ENCODE data around the gene JPH3.

JPH3 gene

DNA sequence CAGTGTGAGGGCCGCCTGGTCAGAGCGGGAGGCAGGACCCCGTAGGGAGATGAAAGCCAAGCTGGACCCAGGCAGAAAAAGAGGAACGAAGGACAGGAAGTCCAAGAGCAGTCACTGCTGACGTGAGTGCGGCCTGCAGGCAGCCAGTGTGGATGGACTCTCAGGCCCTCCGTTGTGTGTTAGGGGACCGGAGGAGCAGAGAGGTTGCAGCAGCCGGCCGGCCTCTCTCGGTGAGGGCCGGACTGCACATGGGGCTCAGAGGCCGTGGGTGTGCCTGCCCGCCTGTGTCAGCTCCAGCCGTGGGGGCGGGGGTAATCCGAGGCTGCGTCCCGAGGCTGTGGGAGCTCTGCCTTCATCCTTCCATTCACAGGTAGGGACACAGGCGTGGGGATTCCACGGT lies 67.4 kb downstream of the JPH3 start:
- H4K20me1 ChIP-seq (ENCODE audit: control insufficient read depth, insufficient read depth, low read depth, low read length) = no peaks in the 10 kb centered on the region
- H3K27ac ChIP-seq (ENCODE audit: low read depth, low read length) = no peak overlapping the region
- no peaks in the 10 kb centered on the region for H3K27me3 ChIP-seq (ENCODE audit: control insufficient read depth, low read length)
- no peaks in the 10 kb centered on the region for H3K9me3 ChIP-seq (ENCODE audit: control insufficient read depth, insufficient read depth, low read length)
- no peaks in the 10 kb centered on the region for H3K9me2 ChIP-seq (replicated peaks; ENCODE audit: control insufficient read depth, low read length)
- no peak overlapping the region for H3K4me2 ChIP-seq (ENCODE audit: low read length)
- H3K4me1 ChIP-seq (ENCODE audit: control insufficient read depth, low read length) = peaks cover 4% of the 10 kb centered on the region
- no peaks in the 10 kb centered on the region for H3K79me2 ChIP-seq (ENCODE audit: control insufficient read depth, low read length)
- no peak for TF ChIP-seq EZH2phosphoT487 (IDR thresholded peaks at IDR 0.05; ENCODE audit: borderline replicate concordance, low read length)
- TF ChIP-seq, protein P1, sequence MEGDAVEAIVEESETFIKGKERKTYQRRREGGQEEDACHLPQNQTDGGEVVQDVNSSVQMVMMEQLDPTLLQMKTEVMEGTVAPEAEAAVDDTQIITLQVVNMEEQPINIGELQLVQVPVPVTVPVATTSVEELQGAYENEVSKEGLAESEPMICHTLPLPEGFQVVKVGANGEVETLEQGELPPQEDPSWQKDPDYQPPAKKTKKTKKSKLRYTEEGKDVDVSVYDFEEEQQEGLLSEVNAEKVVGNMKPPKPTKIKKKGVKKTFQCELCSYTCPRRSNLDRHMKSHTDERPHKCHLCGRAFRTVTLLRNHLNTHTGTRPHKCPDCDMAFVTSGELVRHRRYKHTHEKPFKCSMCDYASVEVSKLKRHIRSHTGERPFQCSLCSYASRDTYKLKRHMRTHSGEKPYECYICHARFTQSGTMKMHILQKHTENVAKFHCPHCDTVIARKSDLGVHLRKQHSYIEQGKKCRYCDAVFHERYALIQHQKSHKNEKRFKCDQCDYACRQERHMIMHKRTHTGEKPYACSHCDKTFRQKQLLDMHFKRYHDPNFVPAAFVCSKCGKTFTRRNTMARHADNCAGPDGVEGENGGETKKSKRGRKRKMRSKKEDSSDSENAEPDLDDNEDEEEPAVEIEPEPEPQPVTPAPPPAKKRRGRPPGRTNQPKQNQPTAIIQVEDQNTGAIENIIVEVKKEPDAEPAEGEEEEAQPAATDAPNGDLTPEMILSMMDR (IDR thresholded peaks at IDR 0.05; ENCODE audit: low read depth, low read length, poor library complexity, severe bottlenecking) = no peak
- no peaks in the 10 kb centered on the region for H3K36me3 ChIP-seq (ENCODE audit: control insufficient read depth, low read length)
- no peak overlapping the region for H3K4me3 ChIP-seq (ENCODE audit: low read length)
- no peaks in the 10 kb centered on the region for H3F3A ChIP-seq (ENCODE audit: control insufficient read depth, insufficient read depth)

- Histone ChIP-seq H3K4me2 (ENCODE audit: low read length) (no peak overlapping the region), H3K4me3 (ENCODE audit: low read length) (no peak overlapping the region), H3K27me3 (ENCODE audit: control insufficient read depth, low read length) (no peaks in the 10 kb centered on the region), H3K4me1 (ENCODE audit: control insufficient read depth, low read length) (peaks cover 7% of the 10 kb centered on the region), H3K27ac (ENCODE audit: low read depth, low read length) (no peak overlapping the region), H3K79me2 (ENCODE audit: control insufficient read depth, low read length) (no peaks in the 10 kb centered on the region), H3K9me3 (ENCODE audit: control insufficient read depth, insufficient read depth, low read length) (no peaks in the 10 kb centered on the region), H3K36me3 (ENCODE audit: control insufficient read depth, low read length) (no peaks in the 10 kb centered on the region), H3F3A (ENCODE audit: control insufficient read depth, insufficient read depth) (no peaks in the 10 kb centered on the region), H3K9me2 (replicated peaks; ENCODE audit: control insufficient read depth, low read length) (no peaks in the 10 kb centered on the region), H4K20me1 (ENCODE audit: control insufficient read depth, insufficient read depth, low read depth, low read length) (no peaks in the 10 kb centered on the region)
- no peak for TF ChIP-seq EZH2phosphoT487 (IDR thresholded peaks at IDR 0.05; ENCODE audit: borderline replicate concordance, low read length)
- TF ChIP-seq, protein P1 (IDR thresholded peaks at IDR 0.05; ENCODE audit: low read depth, low read length, poor library complexity, severe bottlenecking) = no peak
Measured at GRCh38 chr16:87671221-87671620, 68.9 kb downstream of the JPH3 start.

DNA sequence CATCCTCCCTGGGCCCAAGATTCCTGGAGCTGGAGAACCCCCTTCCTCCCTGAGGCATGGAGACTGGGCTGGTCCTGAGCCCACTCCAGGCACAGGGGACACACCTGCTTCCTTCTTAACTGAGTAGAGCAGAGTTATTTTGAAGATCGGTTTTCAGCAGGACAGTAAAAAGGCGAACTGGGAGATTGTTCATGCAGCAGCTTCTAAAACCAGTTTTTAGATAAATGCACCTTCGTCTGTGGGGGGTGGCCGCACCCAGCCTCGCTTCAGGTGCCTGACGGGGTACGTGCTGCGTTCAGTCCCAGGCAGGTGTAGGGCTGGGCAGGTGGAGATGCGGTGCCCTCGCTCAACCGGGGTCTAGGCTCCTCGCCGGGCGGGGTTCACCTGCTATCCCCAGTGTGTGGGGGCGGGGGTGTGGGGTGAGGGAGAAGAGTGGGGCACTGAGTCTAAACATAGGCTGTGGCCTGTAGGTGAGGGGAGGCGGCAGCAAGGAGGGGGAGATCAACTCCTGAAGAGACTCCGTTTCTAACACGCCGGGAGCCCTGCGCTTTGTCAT lies 69.5 kb downstream of the JPH3 start:
- H4K20me1 ChIP-seq (ENCODE audit: control insufficient read depth, insufficient read depth, low read depth, low read length) = no peaks in the 10 kb centered on the region
- no peak overlapping the region for H3K4me2 ChIP-seq (ENCODE audit: low read length)
- no peaks in the 10 kb centered on the region for H3K27me3 ChIP-seq (ENCODE audit: control insufficient read depth, low read length)
- no peaks in the 10 kb centered on the region for H3K9me2 ChIP-seq (replicated peaks; ENCODE audit: control insufficient read depth, low read length)
- peaks cover 7% of the 10 kb centered on the region for H3K4me1 ChIP-seq (ENCODE audit: control insufficient read depth, low read length)
- no peaks in the 10 kb centered on the region for H3F3A ChIP-seq (ENCODE audit: control insufficient read depth, insufficient read depth)
- TF ChIP-seq EZH2phosphoT487 (IDR thresholded peaks at IDR 0.05; ENCODE audit: borderline replicate concordance, low read length) = no peak
- TF ChIP-seq, protein P1 (IDR thresholded peaks at IDR 0.05; ENCODE audit: low read depth, low read length, poor library complexity, severe bottlenecking) = no peak
- no peaks in the 10 kb centered on the region for H3K79me2 ChIP-seq (ENCODE audit: control insufficient read depth, low read length)
- H3K9me3 ChIP-seq (ENCODE audit: control insufficient read depth, insufficient read depth, low read length) = no peaks in the 10 kb centered on the region
- no peak overlapping the region for H3K4me3 ChIP-seq (ENCODE audit: low read length)
- no peaks in the 10 kb centered on the region for H3K36me3 ChIP-seq (ENCODE audit: control insufficient read depth, low read length)
- H3K27ac ChIP-seq (ENCODE audit: low read depth, low read length) = no peak overlapping the region

Measured in DOHH2 (cell line).